Fibroblast of gingiva (primary cell): ENCODE data around the gene PRKN.

ENCODE experiments used
- DNase-seq: peaks from one replicate; pipeline ENCODE4 v3.0.0-alpha.2; 2011; ENCODE audit warnings: low read depth

The PRKN gene

GRCh38 chr6:161796681-161797080 is 930.9 kb downstream of the PRKN start:
- no peak for DNase-seq

DNA sequence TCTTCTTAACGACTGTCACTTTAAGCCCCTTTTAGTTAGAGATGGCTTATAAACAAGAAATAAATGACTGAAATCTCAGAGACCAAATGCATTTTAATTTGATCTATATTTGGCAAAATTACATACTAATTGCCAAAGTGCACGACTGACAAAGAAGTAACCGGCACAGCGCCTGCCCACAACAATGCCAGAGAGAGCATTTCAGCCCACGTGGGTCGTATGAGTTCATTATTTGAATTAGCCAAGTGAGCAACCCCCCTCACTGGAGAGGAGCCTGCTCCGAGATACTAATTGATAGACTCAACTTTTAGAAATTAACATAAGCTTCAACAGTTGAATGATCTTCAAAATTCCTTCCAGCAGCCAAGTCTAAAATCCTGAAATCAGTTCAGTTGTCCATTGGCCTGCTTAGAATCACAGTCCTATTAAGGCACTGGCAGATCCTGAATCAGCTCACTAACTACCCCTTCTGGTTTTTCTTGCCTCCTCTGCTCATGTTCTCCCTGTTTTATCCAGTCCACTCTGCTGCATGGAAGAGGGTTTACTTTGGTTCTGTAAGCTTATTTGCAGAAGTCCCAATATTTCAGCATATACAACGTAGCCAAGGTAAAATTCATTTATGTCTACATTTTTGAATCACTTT is 934.6 kb downstream of the PRKN start:
- DNase-seq = no peak

DNA sequence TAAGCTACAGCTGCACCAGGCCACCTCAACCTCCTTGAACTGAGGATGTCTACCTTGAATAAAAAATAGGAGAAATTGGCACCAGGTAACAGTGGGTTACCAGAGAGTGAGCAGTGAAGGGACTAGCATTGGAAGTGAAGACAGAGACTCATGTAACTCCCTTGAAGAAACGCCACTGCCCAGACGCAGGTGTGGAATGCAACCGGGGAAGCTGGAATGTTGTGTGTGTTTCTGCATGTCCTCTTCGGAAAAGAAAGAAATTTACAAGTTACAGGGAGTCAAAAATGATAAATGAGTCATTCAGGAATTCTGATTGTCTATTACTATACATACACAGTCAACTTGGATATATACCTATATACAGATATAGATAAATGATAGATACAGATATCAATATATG is 939.0 kb downstream of the PRKN start:
- DNase-seq = no peak

GRCh38 chr6:161772176-161772575 is 955.4 kb downstream of the PRKN start:
- no peak for DNase-seq

DNA sequence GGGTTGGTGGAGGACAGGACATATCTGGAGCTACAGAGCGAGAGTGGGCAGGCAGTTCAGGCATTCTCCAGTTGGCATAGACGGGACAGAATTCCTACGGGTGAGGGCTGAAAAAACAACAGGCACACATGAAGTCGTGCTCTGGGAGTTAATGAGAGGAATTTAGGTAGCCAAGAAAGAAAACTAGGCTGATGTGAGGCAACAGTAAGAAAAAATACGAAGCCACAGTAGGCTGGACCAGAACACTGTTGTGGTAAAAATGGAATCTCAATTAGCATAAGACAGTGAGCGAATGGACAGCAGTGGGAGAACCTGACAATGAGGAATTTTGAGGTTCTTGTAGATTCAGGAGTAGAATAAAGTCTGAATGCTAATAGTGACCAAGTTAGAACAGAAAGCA is 965.6 kb downstream of the PRKN start:
- no peak for DNase-seq

DNA sequence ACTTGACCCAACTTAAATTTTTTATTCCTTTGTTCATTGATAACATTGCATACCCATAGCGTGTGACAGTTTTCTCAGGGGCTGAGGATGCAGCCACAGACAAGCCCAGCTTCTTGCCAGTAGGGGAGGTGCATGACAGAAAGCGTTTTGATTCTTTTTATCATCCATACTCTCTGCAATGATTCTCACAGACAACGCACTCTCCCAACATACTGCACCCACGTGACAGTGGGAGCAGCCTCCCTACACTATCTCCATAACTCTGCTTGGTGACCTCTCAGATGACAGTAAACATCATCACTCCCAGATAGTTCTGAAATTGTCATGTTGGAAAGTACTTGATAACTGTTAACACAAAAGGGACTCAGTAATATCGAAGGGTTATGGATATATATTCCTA is 972.5 kb downstream of the PRKN start:
- DNase-seq = no peak

GRCh38 chr6:161750686-161751085 is 976.9 kb downstream of the PRKN start:
- no peak for DNase-seq

DNA sequence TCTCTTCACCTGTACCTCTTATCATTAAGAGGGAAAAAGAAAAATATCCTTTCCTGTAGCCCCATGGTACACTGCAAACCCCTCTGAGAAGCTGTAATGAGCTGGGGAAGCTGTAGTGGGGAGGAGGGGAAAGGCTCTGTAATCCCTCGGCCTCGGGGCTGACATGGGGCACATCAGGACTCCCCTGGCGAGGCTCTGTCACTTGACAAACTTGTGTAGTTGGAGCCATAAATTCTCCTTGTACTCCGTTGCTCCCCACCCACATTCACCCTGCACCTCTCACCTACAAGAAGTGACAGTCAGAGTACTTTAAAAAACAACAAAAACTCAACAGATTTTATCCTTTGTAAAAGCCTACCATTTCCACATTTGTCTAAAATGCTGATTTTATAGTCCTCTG is 978.0 kb downstream of the PRKN start:
- no peak for DNase-seq

DNA sequence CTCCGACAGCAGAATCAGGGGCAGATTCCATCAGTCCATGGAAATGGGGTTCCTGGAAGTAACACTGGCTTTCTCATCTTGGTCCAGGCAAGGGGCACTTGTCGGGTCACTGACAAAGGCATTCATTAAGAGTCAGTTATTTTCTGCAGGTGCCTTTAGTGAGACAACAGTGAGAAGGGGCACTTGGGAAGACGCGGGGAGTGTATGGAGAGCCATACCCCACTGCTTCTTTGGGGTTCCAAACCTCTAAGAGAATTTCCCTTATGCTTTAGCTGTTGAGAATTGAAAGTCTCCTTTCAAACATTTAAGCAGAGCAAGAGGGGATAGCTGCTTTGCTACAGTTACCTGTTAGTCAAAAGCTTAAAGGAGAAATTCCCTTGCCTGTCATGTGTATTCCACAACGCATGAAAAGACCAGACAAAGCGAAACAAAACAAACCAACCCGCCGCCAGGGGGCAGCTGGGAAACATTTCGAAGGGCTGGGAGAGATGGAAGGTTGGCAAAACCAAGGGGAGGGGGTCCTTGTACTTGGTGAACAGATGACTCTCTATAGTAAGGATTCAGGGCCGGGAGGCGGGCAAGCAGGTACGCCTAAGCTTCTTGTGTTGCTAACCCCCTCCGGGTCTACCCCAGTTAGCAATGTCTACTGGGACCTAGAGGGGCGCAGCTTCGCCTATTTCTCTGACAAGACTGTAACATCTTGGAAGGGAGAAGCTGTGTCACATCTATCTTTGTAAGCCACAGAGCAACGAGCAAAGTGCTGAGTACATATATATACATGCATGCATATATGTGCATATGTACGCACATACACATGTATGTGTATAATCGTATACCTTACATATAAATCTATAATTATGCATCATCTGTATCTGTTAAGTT is 978.8 kb downstream of the PRKN start:
- peak; percentile 4 for DNase-seq

- DNase-seq = no peak
Measured at GRCh38 chr6:161747506-161747905, 980.1 kb downstream of the PRKN start.

DNA sequence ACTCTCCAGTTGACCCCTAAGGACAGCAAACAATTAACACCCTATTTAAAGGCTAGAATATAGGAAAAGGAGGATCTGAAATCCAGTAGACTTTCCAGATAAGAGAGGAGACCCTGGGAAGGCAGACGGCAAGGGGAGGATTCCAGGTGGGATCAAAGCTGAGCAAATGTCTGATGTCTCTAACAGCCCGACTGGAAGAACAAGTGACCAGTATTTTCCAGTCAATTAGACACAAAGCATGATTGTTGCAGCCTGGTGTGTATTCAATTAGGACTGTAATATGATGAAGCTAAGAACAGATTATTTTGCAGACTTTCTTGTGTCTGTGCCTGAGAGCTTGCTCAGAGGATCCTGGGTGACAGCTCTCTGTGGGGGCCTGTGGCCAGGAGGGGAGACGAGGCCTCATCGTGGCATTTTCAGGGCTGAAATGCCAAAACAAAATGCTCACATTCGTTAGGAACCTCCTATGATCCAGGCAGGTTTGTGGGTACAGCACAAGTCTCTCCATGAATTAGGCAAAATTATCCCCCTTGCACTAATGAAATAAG is 981.9 kb downstream of the PRKN start:
- DNase-seq = no peak

DNA sequence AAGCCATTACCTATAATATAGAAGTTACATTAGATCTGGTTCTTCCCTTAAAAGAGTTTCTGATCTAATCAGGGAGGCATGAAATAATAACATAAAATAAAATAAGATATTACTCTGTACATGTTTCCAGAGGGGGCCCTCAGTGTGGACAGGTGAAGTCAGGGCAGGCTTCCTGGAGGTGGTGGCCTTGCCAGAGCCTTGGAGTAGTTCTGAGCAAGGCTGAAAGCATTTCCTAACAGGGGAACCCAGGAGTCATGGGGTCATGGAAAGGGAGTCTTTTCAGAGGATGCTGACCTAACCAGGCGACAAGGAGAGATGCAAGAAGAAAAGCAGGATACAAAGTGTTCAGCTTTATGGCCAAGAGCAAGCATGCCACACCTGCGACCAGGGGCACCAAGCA is 982.4 kb downstream of the PRKN start:
- no peak for DNase-seq

- no peak for DNase-seq
Measured at GRCh38 chr6:161744211-161745067, 983.1 kb downstream of the PRKN start.

GRCh38 chr6:161743509-161744178 is 983.9 kb downstream of the PRKN start:
- DNase-seq = no peak

DNA sequence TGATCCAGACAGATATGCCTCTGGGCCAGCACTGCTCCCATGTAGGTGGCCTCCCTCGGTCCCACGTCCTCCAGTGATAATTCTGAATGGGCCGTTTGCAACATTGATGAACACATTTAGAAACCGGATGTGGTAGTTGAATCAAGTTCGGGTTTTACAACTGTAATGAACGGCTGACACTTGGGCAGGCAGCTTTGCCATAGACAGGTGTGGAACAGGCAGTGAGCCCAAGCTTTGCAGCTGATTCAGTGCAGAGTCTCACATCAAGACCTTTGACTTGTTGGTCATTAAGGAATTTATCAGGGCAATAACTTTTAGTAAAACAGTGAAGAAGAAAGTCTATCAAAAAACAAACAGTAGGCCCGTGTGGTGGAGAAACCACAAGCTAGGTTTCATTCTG is 987.1 kb downstream of the PRKN start:
- DNase-seq = no peak

- no peak for DNase-seq
Measured at GRCh38 chr6:161736781-161737292, 990.7 kb downstream of the PRKN start.

- DNase-seq = no peak
Measured at GRCh38 chr6:161736326-161736725, 991.2 kb downstream of the PRKN start.

GRCh38 chr6:161732594-161732993 is 995.0 kb downstream of the PRKN start:
- no peak for DNase-seq

DNA sequence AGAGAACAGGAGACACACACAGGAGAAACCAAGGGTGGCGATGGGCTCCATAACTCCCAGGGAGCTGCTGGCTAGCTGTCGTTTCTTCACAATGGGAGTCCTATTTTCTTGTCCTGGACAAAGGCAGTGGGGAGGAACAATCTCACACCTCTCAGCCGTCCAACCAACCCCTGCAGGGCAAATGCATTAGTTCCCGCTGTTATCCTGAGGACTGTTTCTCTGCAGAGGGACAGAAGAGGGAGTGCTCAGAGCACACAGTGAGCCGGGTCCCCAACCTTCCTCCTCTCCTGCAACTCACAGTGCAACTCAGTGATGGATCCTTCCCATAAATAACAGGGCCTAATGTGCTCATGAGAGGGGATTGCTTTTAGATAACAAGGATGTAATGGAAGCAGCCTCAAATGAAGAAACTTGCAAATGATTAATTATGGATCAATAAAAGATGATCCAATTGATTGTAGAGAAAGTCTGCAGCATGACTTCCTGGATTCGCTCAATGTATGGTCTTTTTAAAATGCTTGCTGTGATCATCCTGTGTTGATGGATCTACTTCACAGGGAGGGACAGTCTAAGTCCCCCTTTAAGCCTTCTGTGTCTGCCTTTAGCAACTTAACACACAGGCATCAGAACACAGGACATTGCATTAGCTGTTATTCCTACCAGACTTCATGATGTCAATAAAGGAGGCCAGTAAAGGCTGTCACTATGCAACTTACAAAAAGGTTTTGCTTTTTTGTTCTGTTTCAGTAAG is 1000.3 kb downstream of the PRKN start:
- no peak for DNase-seq

GRCh38 chr6:161722394-161722793 is 1005.2 kb downstream of the PRKN start:
- no peak for DNase-seq

DNA sequence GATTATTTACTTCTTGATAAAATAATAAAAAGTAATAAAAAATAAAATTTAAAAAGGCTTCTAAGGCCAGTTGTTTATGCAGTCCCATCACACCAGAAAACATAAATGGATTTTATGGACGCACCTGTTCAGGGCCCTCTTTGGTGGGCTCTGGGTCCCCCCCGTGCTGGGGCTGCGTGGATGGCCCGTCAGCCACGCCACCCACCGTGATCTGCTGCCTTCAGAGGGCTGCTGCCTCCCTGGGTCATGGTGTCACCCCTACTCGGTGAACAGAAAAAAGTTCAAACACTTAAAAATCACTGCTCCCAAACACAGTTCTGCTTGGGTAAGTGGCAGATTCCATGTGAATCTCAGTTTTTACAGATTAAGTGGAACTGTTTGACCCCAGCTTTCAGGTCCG is 1006.1 kb downstream of the PRKN start:
- DNase-seq = no peak
